WTC11 (cell line): ENCODE measurements around the gene SEMA5B. TPM values are rescaled to one million over a fixed set of nuclear protein-coding genes. Genes with fewer than 3 reads are reported as not detected.

ENCODE experiments used
- ATAC-seq: fragments of 200-7000 bp; cut with Tn5 transposase; 2 replicates; pipeline ENCODE4 v1.10.0; 2021; ENCODE audit warnings: mild to moderate bottlenecking, moderate library complexity
- CTCF ChIA-PET: fragments of 300-600 bp; sonication (Branson Sonifier 250); formaldehyde crosslinking; loops from one replicate; lab custom pipeline; 2021; ENCODE audit warnings: antibody characterized with exemption; lab: Charles Lee
- POLR2A ChIA-PET: fragments of 350-600 bp; sonication (Branson Sonifier 250); formaldehyde crosslinking; loops from one replicate; lab custom pipeline; 2021; ENCODE audit warnings: antibody characterized with exemption; lab: Charles Lee
- DNase-seq: peaks from one replicate; pipeline ENCODE4 v3.0.0; 2021; ENCODE audit warnings: low spot score
- H3K27ac Mint-ChIP-seq: 2 replicates; pipeline ENCODE4 v1.8.0; 2021; ENCODE audit warnings: mixed read lengths
- H3K27me3 Mint-ChIP-seq: 2 replicates; pipeline ENCODE4 v1.8.0; 2021; ENCODE audit warnings: low read depth, mild to moderate bottlenecking, moderate library complexity, mixed read lengths
- H3K36me3 Mint-ChIP-seq: 2 replicates; pipeline ENCODE4 v1.8.0; 2021; ENCODE audit warnings: mixed read lengths
- H3K4me1 Mint-ChIP-seq: 2 replicates; pipeline ENCODE4 v1.8.0; 2022; ENCODE audit warnings: mixed read lengths
- H3K4me3 Mint-ChIP-seq: 2 replicates; pipeline ENCODE4 v1.8.0; 2021; ENCODE audit warnings: mild to moderate bottlenecking, moderate library complexity, mixed read lengths
- H3K9me3 Mint-ChIP-seq: 2 replicates; pipeline ENCODE4 v1.8.0; 2021; ENCODE audit warnings: mixed read lengths
- FOXK1 ChIP-seq: sonication (generic); formaldehyde crosslinking; IDR thresholded peaks from 2 replicates; pipeline ENCODE4 v1.8.0; 2022; ENCODE audit warnings: mild to moderate bottlenecking, moderate library complexity, missing genetic modification reagents
- NFE2L1 ChIP-seq: sonication (generic); formaldehyde crosslinking; IDR thresholded peaks from 2 replicates; pipeline ENCODE4 v1.8.1; 2023; ENCODE audit warnings: missing genetic modification reagents
- TCF7 ChIP-seq: sonication (generic); formaldehyde crosslinking; IDR thresholded peaks from 2 replicates; pipeline ENCODE4 v1.8.0; 2022; ENCODE audit warnings: mild to moderate bottlenecking, low read depth, missing genetic modification reagents, moderate library complexity
- TEAD1 ChIP-seq: sonication (generic); formaldehyde crosslinking; IDR thresholded peaks from 2 replicates; pipeline ENCODE4 v1.8.0; 2022; ENCODE audit warnings: mild to moderate bottlenecking, missing genetic modification reagents
- ZNF219 ChIP-seq: sonication (generic); formaldehyde crosslinking; IDR thresholded peaks from 2 replicates; pipeline ENCODE4 v1.8.0; 2023; ENCODE audit warnings: missing genetic modification reagents, mild to moderate bottlenecking, borderline replicate concordance
- ZNF263 ChIP-seq: sonication (generic); formaldehyde crosslinking; IDR thresholded peaks from 2 replicates; pipeline ENCODE4 v1.8.1; 2022; ENCODE audit warnings: low read depth, mild to moderate bottlenecking, moderate library complexity, missing genetic modification reagents
- ZNF396 ChIP-seq: fragments of 250-450 bp; sonication (Bioruptor Pico); IDR thresholded peaks from 2 replicates; pipeline ENCODE4 v1.8.0; 2021; ENCODE audit warnings: mild to moderate bottlenecking, moderate library complexity, borderline replicate concordance
- total RNA-seq: library from RNA; stranded (reverse); gene quantifications from 3 replicates; pipeline ENCODE4 v1.2.3, GENCODE V29; 2021
- TF ChIP-seq, protein P1 (sequence below): sonication (generic); formaldehyde crosslinking; IDR thresholded peaks from 2 replicates; pipeline ENCODE4 v1.8.1; 2023; ENCODE audit warnings: mild to moderate bottlenecking, missing genetic modification reagents, borderline replicate concordance
- TF ChIP-seq, protein P2 (sequence below): sonication (generic); formaldehyde crosslinking; IDR thresholded peaks from 2 replicates; pipeline ENCODE4 v1.8.0; 2022; ENCODE audit warnings: mild to moderate bottlenecking, missing genetic modification reagents
- TF ChIP-seq, protein P3 (sequence below): fragments of 250-450 bp; sonication (Bioruptor Pico); IDR thresholded peaks from 2 replicates; pipeline ENCODE4 v1.9.0; 2021; ENCODE audit warnings: mild to moderate bottlenecking, borderline replicate concordance

Gene SEMA5B
- total RNA-seq, 1 experiment from 2014 or later, result 20.7 TPM

DNA sequence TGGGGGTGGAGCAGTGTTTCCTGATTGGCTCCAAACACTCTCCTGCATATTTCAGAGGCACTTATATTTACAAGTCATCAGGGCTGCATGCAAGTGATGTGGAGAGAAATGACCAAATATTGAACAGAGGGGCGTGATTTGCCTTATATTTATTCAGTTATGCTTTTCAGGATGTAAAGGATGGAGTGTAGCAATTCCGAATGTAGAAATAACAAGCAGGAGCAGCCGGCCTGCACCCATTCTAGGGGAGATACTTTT is 19.4 kb upstream of the SEMA5B start:
- H3K27ac Mint-ChIP-seq, result no peak overlapping the region
- CTCF ChIA-PET, result no interaction called here
- POLR2A ChIA-PET, result no interaction called here
- no peaks in the 10 kb centered on the region for H3K36me3 Mint-ChIP-seq
- TF ChIP-seq ZNF219, result no peak
- TF ChIP-seq, protein P1, sequence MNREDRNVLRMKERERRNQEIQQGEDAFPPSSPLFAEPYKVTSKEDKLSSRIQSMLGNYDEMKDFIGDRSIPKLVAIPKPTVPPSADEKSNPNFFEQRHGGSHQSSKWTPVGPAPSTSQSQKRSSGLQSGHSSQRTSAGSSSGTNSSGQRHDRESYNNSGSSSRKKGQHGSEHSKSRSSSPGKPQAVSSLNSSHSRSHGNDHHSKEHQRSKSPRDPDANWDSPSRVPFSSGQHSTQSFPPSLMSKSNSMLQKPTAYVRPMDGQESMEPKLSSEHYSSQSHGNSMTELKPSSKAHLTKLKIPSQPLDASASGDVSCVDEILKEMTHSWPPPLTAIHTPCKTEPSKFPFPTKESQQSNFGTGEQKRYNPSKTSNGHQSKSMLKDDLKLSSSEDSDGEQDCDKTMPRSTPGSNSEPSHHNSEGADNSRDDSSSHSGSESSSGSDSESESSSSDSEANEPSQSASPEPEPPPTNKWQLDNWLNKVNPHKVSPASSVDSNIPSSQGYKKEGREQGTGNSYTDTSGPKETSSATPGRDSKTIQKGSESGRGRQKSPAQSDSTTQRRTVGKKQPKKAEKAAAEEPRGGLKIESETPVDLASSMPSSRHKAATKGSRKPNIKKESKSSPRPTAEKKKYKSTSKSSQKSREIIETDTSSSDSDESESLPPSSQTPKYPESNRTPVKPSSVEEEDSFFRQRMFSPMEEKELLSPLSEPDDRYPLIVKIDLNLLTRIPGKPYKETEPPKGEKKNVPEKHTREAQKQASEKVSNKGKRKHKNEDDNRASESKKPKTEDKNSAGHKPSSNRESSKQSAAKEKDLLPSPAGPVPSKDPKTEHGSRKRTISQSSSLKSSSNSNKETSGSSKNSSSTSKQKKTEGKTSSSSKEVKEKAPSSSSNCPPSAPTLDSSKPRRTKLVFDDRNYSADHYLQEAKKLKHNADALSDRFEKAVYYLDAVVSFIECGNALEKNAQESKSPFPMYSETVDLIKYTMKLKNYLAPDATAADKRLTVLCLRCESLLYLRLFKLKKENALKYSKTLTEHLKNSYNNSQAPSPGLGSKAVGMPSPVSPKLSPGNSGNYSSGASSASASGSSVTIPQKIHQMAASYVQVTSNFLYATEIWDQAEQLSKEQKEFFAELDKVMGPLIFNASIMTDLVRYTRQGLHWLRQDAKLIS (CRISPR knock-in tag), result no peak
- no peaks in the 10 kb centered on the region for H3K9me3 Mint-ChIP-seq
- ATAC-seq (no peak), DNase-seq (no peak)
- peaks cover 20% of the 10 kb centered on the region for H3K4me1 Mint-ChIP-seq
- no peaks in the 10 kb centered on the region for H3K27me3 Mint-ChIP-seq
- no peak overlapping the region for H3K4me3 Mint-ChIP-seq

DNA sequence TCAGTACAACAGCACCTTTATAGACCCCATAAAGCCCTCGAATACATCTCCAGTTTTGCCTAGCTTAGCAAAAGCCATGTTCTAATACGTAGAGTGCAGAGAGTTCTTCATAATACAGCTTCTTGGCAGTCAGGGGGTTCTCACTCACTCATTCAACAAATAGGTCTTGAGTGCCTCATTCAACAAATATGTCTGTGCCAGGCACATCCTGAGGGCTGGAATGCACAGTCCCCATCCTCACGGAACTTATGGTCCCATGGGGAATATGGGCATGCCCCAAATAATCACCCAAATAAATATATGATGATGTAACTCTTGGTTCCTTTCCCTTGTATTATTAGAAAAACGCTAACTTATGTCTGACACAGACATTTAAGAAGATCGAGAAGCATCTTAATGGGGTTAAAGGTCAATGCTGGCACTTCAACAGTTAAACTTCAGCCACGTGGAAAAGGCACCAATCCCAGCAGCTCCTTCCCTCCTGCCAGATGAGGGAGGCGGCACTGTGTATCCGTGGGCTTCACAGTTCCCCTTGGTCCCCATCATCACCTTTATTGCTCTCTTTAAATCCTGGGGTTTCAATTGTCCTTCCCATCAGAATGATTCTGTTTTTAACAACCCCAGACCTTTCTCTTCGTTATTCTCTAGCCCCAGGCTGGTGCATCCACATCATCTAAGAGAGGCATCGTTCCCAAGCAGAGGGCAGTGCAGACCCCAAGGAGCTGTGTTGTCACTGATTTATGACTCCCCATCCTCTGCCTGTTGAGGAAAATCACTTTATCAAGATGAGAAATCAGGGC is 18.9 kb upstream of the SEMA5B start:
- CTCF ChIA-PET, result interaction anchor here (1.9 kb wide), 1 partner anchor 19 kb away, joined by 11 read pairs; the partner anchor contains the start of gene SEMA5B
- peaks cover 20% of the 10 kb centered on the region for H3K4me1 Mint-ChIP-seq
- ATAC-seq (no peak), DNase-seq (no peak)
- no peaks in the 10 kb centered on the region for H3K36me3 Mint-ChIP-seq
- no peaks in the 10 kb centered on the region for H3K9me3 Mint-ChIP-seq
- H3K27ac Mint-ChIP-seq, result no peak overlapping the region
- TF ChIP-seq TEAD1 (CRISPR knock-in tag) (no peak), ZNF396 (CRISPR knock-in tag) (no peak), FOXK1 (CRISPR knock-in tag) (no peak), TCF7 (CRISPR knock-in tag) (no peak), ZNF263 (CRISPR knock-in tag) (no peak), NFE2L1 (CRISPR knock-in tag) (no peak)
- TF ChIP-seq, protein P2, sequence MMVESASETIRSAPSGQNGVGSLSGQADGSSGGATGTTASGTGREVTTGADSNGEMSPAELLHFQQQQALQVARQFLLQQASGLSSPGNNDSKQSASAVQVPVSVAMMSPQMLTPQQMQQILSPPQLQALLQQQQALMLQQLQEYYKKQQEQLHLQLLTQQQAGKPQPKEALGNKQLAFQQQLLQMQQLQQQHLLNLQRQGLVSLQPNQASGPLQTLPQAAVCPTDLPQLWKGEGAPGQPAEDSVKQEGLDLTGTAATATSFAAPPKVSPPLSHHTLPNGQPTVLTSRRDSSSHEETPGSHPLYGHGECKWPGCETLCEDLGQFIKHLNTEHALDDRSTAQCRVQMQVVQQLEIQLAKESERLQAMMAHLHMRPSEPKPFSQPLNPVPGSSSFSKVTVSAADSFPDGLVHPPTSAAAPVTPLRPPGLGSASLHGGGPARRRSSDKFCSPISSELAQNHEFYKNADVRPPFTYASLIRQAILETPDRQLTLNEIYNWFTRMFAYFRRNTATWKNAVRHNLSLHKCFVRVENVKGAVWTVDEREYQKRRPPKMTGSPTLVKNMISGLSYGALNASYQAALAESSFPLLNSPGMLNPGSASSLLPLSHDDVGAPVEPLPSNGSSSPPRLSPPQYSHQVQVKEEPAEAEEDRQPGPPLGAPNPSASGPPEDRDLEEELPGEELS (CRISPR knock-in tag), result no peak
- TF ChIP-seq, protein P3, sequence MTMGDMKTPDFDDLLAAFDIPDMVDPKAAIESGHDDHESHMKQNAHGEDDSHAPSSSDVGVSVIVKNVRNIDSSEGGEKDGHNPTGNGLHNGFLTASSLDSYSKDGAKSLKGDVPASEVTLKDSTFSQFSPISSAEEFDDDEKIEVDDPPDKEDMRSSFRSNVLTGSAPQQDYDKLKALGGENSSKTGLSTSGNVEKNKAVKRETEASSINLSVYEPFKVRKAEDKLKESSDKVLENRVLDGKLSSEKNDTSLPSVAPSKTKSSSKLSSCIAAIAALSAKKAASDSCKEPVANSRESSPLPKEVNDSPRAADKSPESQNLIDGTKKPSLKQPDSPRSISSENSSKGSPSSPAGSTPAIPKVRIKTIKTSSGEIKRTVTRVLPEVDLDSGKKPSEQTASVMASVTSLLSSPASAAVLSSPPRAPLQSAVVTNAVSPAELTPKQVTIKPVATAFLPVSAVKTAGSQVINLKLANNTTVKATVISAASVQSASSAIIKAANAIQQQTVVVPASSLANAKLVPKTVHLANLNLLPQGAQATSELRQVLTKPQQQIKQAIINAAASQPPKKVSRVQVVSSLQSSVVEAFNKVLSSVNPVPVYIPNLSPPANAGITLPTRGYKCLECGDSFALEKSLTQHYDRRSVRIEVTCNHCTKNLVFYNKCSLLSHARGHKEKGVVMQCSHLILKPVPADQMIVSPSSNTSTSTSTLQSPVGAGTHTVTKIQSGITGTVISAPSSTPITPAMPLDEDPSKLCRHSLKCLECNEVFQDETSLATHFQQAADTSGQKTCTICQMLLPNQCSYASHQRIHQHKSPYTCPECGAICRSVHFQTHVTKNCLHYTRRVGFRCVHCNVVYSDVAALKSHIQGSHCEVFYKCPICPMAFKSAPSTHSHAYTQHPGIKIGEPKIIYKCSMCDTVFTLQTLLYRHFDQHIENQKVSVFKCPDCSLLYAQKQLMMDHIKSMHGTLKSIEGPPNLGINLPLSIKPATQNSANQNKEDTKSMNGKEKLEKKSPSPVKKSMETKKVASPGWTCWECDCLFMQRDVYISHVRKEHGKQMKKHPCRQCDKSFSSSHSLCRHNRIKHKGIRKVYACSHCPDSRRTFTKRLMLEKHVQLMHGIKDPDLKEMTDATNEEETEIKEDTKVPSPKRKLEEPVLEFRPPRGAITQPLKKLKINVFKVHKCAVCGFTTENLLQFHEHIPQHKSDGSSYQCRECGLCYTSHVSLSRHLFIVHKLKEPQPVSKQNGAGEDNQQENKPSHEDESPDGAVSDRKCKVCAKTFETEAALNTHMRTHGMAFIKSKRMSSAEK (CRISPR knock-in tag), result no peak
- TF ChIP-seq, all 79 proteins: peak for 0
- H3K27me3 Mint-ChIP-seq, result no peaks in the 10 kb centered on the region
- POLR2A ChIA-PET, result no interaction called here
- H3K4me3 Mint-ChIP-seq, result no peak overlapping the region
